Naive thymus-derived CD4-positive, alpha-beta T cell (primary cell): Measurements from ENCODE around the gene PRKD3. TPM values are rescaled to one million over a fixed set of nuclear protein-coding genes. Genes with fewer than 3 reads are reported as not detected.
"Not testable (repeated sequence)": the region's sequence is repeated elsewhere in the genome, so short reads cannot be mapped to it uniquely, and the experiment has no call there.

Source experiments
- ATAC-seq: fragments of 150-1000 bp; cut with Tn5 transposase; 2 replicates; pipeline ENCODE4 v1.10.0; 2021; ENCODE audit warnings: mild to moderate bottlenecking, moderate library complexity
- CTCF ChIA-PET: fragments of 350-600 bp; sonication (Branson Sonifier 250); formaldehyde crosslinking; loops from one replicate; lab custom pipeline; 2021; ENCODE audit warnings: antibody characterized with exemption; lab: Charles Lee
- POLR2A ChIA-PET: fragments of 350-600 bp; sonication (Branson Sonifier 250); formaldehyde crosslinking; loops from one replicate; lab custom pipeline; 2021; ENCODE audit warnings: antibody characterized with exemption, inconsistent platforms; lab: Charles Lee
- DNase-seq, 9 donors: peaks; one replicate each; pipeline versions ENCODE4 v3.0.0 to v3.0.0-alpha.2; 2020 to 2022; ENCODE audit warnings: mixed read lengths in 1 of 9
- H3K27ac ChIP-seq: one replicate; pipeline ENCODE4 v1.7.0; 2013; ENCODE audit warnings: mild to moderate bottlenecking, low read depth, low read length, moderate library complexity
- H3K27me3 ChIP-seq, 2 donors: one replicate each; pipeline ENCODE4 v1.7.0; 2013; ENCODE audit warnings: low read length in 2 of 2, mild to moderate bottlenecking in 2 of 2, moderate library complexity in 2 of 2; ENCODE audit not compliant: control insufficient read depth in 2 of 2, insufficient read depth in 2 of 2
- H3K36me3 ChIP-seq, 3 experiments: 1 replicate in 2 of 3; 2 replicates in 1 of 3; pipeline ENCODE4 v1.7.0; 2013; ENCODE audit warnings: low read length in 3 of 3, mild to moderate bottlenecking in 3 of 3, moderate library complexity in 1 of 3; ENCODE audit not compliant: insufficient read depth in 3 of 3, control insufficient read depth in 2 of 3
- H3K4me1 ChIP-seq, 2 donors: one replicate each; pipeline ENCODE4 v1.7.0; 2013; ENCODE audit warnings: low read length in 2 of 2, mild to moderate bottlenecking in 2 of 2, moderate library complexity in 1 of 2; ENCODE audit not compliant: control insufficient read depth in 2 of 2, insufficient read depth in 2 of 2
- H3K4me3 ChIP-seq: 2 replicates; pipeline ENCODE4 v1.7.0; 2013; ENCODE audit warnings: mild to moderate bottlenecking, low read length
- H3K9me3 ChIP-seq, 3 experiments: 1 replicate in 2 of 3; 2 replicates in 1 of 3; pipeline ENCODE4 v1.7.0; 2013; ENCODE audit warnings: low read length in 3 of 3; ENCODE audit not compliant: control insufficient read depth in 2 of 3
- H3K27ac Mint-ChIP-seq, 9 donors: one replicate each; pipeline ENCODE4 v1.8.0; 2020 to 2022; ENCODE audit warnings: mixed read lengths in 9 of 9, mild to moderate bottlenecking in 8 of 9, moderate library complexity in 5 of 9, inconsistent platforms in 2 of 9
- H3K27me3 Mint-ChIP-seq, 5 donors: one replicate each; pipeline ENCODE4 v1.8.0; 2021 to 2022; ENCODE audit warnings: mixed read lengths in 5 of 5, mild to moderate bottlenecking in 1 of 5
- H3K36me3 Mint-ChIP-seq, 5 donors: one replicate each; pipeline ENCODE4 v1.8.0; 2020 to 2022; ENCODE audit warnings: mixed read lengths in 5 of 5, mild to moderate bottlenecking in 3 of 5, inconsistent platforms in 1 of 5
- H3K4me1 Mint-ChIP-seq, 7 donors: one replicate each; pipeline ENCODE4 v1.8.0; 2020 to 2022; ENCODE audit warnings: mixed read lengths in 7 of 7, mild to moderate bottlenecking in 3 of 7, inconsistent platforms in 1 of 7
- H3K4me3 Mint-ChIP-seq, 10 donors: one replicate each; pipeline ENCODE4 v1.8.0; 2020 to 2022; ENCODE audit warnings: mild to moderate bottlenecking in 10 of 10, mixed read lengths in 10 of 10, moderate library complexity in 6 of 10, inconsistent platforms in 2 of 10
- H3K9me3 Mint-ChIP-seq, 11 donors: one replicate each; pipeline ENCODE4 v1.8.0; 2020 to 2022; ENCODE audit warnings: mixed read lengths in 11 of 11, mild to moderate bottlenecking in 4 of 11, inconsistent platforms in 1 of 11, moderate library complexity in 1 of 11
- intact Hi-C, 2 donors: fragments of 100-400 bp; cut with micrococcal nuclease; formaldehyde crosslinking; loops; one replicate each; pipeline ENCODE4 v1.15.1; 2023
- polyA plus RNA-seq, 2 donors: library from polyadenylated mRNA; unstranded; fragments of 300-500 nt; fragmentation: Illumina TruSeq; gene quantifications; one replicate each; pipeline ENCODE4 v1.2.3, GENCODE V29; 2021
- total RNA-seq, 6 experiments: library from RNA in 5 of 6; stranded (reverse) in 5 of 6; gene quantifications; 1 replicate in 5 of 6; 2 replicates in 1 of 6; pipeline ENCODE4 v1.2.3 and lab custom pipeline; 2021 to 2026

PRKD3 gene
- total and polyA plus RNA-seq, 7 experiments from 2014 or later = 12.8 to 47.3 (median 37.4) TPM

DNA sequence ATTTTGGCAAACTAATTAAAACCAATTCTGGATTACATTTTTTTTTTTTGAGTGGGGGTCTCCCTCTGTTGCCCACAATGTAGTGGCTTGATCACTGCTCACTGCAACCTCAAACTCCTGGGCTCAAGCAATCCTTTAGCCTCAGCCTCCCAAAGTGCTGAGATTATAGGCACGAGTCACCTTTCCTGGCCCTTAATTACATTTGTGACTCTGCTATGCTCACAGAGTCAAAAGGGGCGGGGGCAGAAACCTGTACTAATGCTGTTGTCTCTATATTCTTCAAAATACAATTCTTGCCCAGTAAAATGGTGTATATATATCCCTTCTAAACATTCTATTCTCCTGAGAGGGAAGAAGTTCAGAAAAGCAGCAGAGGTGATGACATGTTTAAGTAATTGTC lies 23.2 kb downstream of the PRKD3 start:
- Histone ChIP-seq H3K27ac (no peak overlapping the region), H3K4me1 (no peaks in the 10 kb centered on the region), H3K9me3 (no peaks in the 10 kb centered on the region), H3K27me3 (no peaks in the 10 kb centered on the region), H3K4me3 (no peak overlapping the region), H3K36me3 (no peaks in the 10 kb centered on the region)
- Mint-ChIP-seq H3K27me3 (no peaks in the 10 kb centered on the region), H3K4me3 (peak overlapping the region in 1 of 10 donors; percentile 34), H3K27ac (no peak overlapping the region), H3K9me3 (peaks cover 0 to 7% (median 0%) of the 10 kb centered on the region in 11 donors), H3K4me1 (peaks cover 0 to 78% (median 50%) of the 10 kb centered on the region in 7 donors), H3K36me3 (peaks cover 0 to 40% (median 13%) of the 10 kb centered on the region in 5 donors)
- POLR2A ChIA-PET = interaction anchor here (0.7 kb wide), 1 partner anchor 591 kb away, joined by 7 read pairs; no protein-coding TSS in a partner anchor
- ATAC-seq = no peak
- intact Hi-C loops = no loop called here
- no peak for DNase-seq
- CTCF ChIA-PET = no interaction called here

DNA sequence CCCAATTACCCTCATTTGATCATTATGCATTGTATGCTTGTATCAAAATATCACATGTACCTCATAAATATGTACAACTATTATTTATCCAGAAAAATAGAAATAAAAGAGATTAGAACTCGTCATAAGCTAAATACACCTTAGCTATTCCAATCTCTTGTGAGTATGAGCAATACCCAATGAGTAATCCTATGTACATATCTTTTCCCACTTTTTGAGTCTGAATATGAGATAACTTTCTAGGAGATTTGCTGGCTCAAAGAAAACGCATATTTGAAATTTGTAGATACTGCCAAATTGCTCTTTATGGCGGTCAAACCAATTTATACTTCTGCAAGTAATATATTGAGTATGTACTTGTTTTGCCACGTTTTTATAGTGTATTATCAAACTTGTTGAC lies 24.1 kb downstream of the PRKD3 start:
- Mint-ChIP-seq H3K4me1 (peaks cover 0 to 78% (median 48%) of the 10 kb centered on the region in 7 donors), H3K27me3 (no peaks in the 10 kb centered on the region), H3K9me3 (peaks cover 0 to 7% (median 0%) of the 10 kb centered on the region in 11 donors), H3K4me3 (no peak overlapping the region), H3K27ac (no peak overlapping the region), H3K36me3 (peaks cover 0 to 40% (median 13%) of the 10 kb centered on the region in 5 donors)
- DNase-seq (no peak), ATAC-seq (no peak)
- intact Hi-C loops = no loop called here
- ChIA-PET POLR2A (interaction anchor here (0.7 kb wide), 1 partner anchor 592 kb away, joined by 7 read pairs; no protein-coding TSS in a partner anchor), CTCF (no interaction called here)
- no peaks in the 10 kb centered on the region for H3K36me3 ChIP-seq
- no peak overlapping the region for H3K4me3 ChIP-seq
- no peaks in the 10 kb centered on the region for H3K4me1 ChIP-seq
- no peaks in the 10 kb centered on the region for H3K27me3 ChIP-seq
- H3K27ac ChIP-seq = no peak overlapping the region
- no peaks in the 10 kb centered on the region for H3K9me3 ChIP-seq

GRCh38 chr2:37300146-37300545 lies 24.5 kb downstream of the PRKD3 start:
- Mint-ChIP-seq H3K27ac (no peak overlapping the region), H3K27me3 (no peaks in the 10 kb centered on the region), H3K4me3 (no peak overlapping the region), H3K9me3 (peaks cover 0 to 7% (median 0%) of the 10 kb centered on the region in 11 donors), H3K36me3 (peaks cover 0 to 40% (median 13%) of the 10 kb centered on the region in 5 donors), H3K4me1 (peaks cover 0 to 78% (median 48%) of the 10 kb centered on the region in 7 donors)
- Histone ChIP-seq H3K4me3 (no peak overlapping the region), H3K27ac (no peak overlapping the region), H3K9me3 (no peaks in the 10 kb centered on the region), H3K4me1 (no peaks in the 10 kb centered on the region), H3K27me3 (no peaks in the 10 kb centered on the region), H3K36me3 (no peaks in the 10 kb centered on the region)
- intact Hi-C loops = no loop called here
- ChIA-PET POLR2A (interaction anchor here (0.6 to 0.8 kb wide), 2 partner anchors 22 to 23 kb away, joined by 3 read pairs; no protein-coding TSS in a partner anchor), CTCF (no interaction called here)
- ATAC-seq (no peak), DNase-seq (no peak)

GRCh38 chr2:37297632-37298031 lies 27.0 kb downstream of the PRKD3 start:
- no peak overlapping the region for H3K27ac Mint-ChIP-seq
- peaks cover 0 to 26% (median 11%) of the 10 kb centered on the region in 5 donors for H3K36me3 Mint-ChIP-seq
- H3K27me3 ChIP-seq = no peaks in the 10 kb centered on the region
- H3K4me1 ChIP-seq = no peaks in the 10 kb centered on the region
- no peaks in the 10 kb centered on the region for H3K9me3 ChIP-seq
- intact Hi-C loops = no loop called here
- ATAC-seq (no peak), DNase-seq (no peak)
- H3K36me3 ChIP-seq = no peaks in the 10 kb centered on the region
- H3K4me3 Mint-ChIP-seq = no peak overlapping the region
- CTCF ChIA-PET = no interaction called here
- no peak overlapping the region for H3K4me3 ChIP-seq
- peaks cover 0 to 57% (median 38%) of the 10 kb centered on the region in 7 donors for H3K4me1 Mint-ChIP-seq
- POLR2A ChIA-PET = no interaction called here
- H3K27ac ChIP-seq = no peak overlapping the region
- no peaks in the 10 kb centered on the region for H3K27me3 Mint-ChIP-seq
- H3K9me3 Mint-ChIP-seq = peaks cover 0 to 7% (median 0%) of the 10 kb centered on the region in 11 donors

GRCh38 chr2:37295469-37296073 lies 29.1 kb downstream of the PRKD3 start:
- DNase-seq = no peak
- H3K36me3 ChIP-seq = peaks cover 0 to 9% (median 0%) of the 10 kb centered on the region in 3 experiments
- H3K27ac Mint-ChIP-seq = peak overlapping the region in 1 of 9 donors; percentile 20

GRCh38 chr2:37294858-37295257 lies 29.8 kb downstream of the PRKD3 start:
- CTCF ChIA-PET, H3K4me3 Mint-ChIP-seq: not testable (repeated sequence)
- H3K4me1 Mint-ChIP-seq = peaks cover 0 to 40% (median 23%) of the 10 kb centered on the region in 7 donors

More at GRCh38 chr2:37295469-37296073, 29.1 kb downstream of the PRKD3 start:
- H3K9me3 ChIP-seq = no peaks in the 10 kb centered on the region
- H3K4me3 ChIP-seq = no peak overlapping the region
- Mint-ChIP-seq H3K27me3 (no peaks in the 10 kb centered on the region), H3K9me3 (peaks cover 0 to 7% (median 0%) of the 10 kb centered on the region in 11 donors), H3K36me3 (peaks cover 5 to 30% (median 16%) of the 10 kb centered on the region in 5 donors), H3K4me3 (no peak overlapping the region), H3K4me1 (peaks cover 0 to 46% (median 28%) of the 10 kb centered on the region in 7 donors)
- POLR2A ChIA-PET = no interaction called here
- CTCF ChIA-PET = no interaction called here
- H3K4me1 ChIP-seq = no peaks in the 10 kb centered on the region
- no peak for ATAC-seq
- intact Hi-C loops = no loop called here
- H3K27ac ChIP-seq = no peak overlapping the region
- no peaks in the 10 kb centered on the region for H3K27me3 ChIP-seq

More at GRCh38 chr2:37294858-37295257, 29.8 kb downstream of the PRKD3 start:
- DNase-seq, H3K27me3 ChIP-seq, H3K9me3 Mint-ChIP-seq, POLR2A ChIA-PET, H3K27ac Mint-ChIP-seq, H3K27ac ChIP-seq, H3K27me3 Mint-ChIP-seq, intact Hi-C loops, ATAC-seq, H3K4me1 ChIP-seq, H3K4me3 ChIP-seq, H3K9me3 ChIP-seq: not testable (repeated sequence)
- peaks cover 0 to 13% (median 0%) of the 10 kb centered on the region in 3 experiments for H3K36me3 ChIP-seq
- H3K36me3 Mint-ChIP-seq = peaks cover 5 to 31% (median 19%) of the 10 kb centered on the region in 5 donors
